ENCODE data around the gene RHOXF2.
"Not testable (repeated sequence)": the region's sequence is repeated elsewhere in the genome, so short reads cannot be mapped to it uniquely, and the experiment has no call there.

The RHOXF2 gene

DNA sequence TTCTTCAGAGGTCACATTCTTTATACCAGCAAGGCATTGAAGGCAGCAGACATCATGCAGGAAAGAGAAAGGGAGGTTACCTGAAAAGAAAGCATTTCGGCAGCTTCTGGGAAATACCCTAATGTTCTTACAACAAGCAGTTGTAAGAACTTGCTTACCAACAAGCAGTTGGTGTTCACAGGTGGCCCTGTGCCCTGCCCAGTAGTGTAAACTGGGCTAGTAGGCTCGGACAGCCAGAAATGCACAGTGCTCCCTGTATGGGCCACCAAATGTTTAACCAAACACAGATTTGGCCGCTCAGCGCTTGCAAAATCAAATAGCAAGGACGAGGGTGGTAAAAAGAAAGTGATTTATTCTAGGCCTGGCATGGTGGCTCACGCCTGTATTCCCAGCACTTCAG is 22.3 kb upstream of the RHOXF2 start:
- in situ Hi-C loops (cut with HindIII; ENCODE audit: low sequenced_read_pairs), result no loop called here
- TF ChIP-seq CTCF (IDR thresholded peaks at IDR 0.05; ENCODE audit: low read depth, low read length), result no peak
- H3K4me3 ChIP-seq (ENCODE audit: low read depth, low read length), result no peak overlapping the region
- DNase-seq (ENCODE audit: low read depth, low spot score), result no peak

DNA sequence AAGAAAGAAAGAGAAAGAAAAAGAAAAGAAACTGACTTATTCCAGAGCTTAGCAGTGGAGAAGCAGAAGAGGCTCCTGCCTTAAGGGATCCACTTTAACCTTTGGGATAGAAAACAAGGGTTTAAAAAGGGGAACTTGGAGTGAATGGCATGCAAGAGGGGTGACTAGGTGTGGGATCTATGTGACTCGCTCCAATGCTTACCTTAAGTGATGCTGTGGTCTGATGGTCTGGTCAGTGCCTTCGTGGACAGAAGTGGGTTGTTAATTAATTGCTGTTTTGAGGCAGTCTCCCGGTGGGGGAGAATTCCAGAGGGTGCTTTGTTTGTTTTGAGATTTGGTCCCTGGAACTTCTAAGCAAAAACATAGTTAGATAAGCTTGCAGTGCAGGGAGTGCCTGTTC is 21.6 kb upstream of the RHOXF2 start:
- TF ChIP-seq CTCF (IDR thresholded peaks at IDR 0.05; ENCODE audit: low read depth, low read length), result no peak
- in situ Hi-C loops (cut with HindIII; ENCODE audit: low sequenced_read_pairs), result no loop called here
- no peak overlapping the region for H3K4me3 ChIP-seq (ENCODE audit: low read depth, low read length)

GRCh38 chrX:120137439-120137838 is 21.0 kb upstream of the RHOXF2 start:
- in situ Hi-C loops (cut with HindIII; ENCODE audit: low sequenced_read_pairs), result no loop called here
- TF ChIP-seq CTCF (IDR thresholded peaks at IDR 0.05; ENCODE audit: low read depth, low read length), result no peak

More for the DNA sequence above, 21.6 kb upstream of the RHOXF2 start:
- no peak for DNase-seq (ENCODE audit: low read depth, low spot score)

DNA sequence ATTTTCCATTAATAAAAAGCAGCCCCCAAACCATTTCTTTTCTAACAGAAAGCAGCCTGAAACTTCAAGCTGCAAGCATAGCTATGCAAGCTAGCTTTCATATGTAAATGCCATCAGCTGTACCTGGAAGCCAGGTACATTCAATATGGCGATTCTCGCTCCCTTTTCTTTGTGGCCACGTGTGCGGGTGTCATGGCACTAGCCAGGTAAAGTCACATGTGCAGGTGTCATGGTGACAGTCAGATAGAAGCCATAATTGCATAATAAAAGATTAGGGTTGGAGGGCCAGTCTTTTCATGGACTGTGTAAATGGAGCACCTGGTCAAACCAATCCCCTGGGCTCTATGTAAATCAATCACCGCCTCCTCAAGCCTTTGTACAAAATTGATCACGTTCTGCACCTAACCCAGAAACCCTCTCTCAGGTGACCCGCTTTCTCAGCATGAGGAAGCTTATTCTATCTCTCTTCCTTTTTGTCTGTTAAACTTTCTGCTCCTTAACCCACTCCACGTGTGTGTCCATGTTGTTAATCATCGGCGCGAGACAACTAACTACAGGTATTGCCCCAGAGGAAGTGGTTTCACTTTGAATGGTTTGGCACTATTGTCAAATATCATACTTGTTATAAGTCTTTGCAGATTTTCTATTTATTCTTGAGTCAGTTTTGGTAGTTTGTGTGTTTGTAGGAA is 18.0 kb upstream of the RHOXF2 start:
- no peak for TF ChIP-seq CTCF (IDR thresholded peaks at IDR 0.05; ENCODE audit: low read depth, low read length)
- in situ Hi-C loops (cut with HindIII; ENCODE audit: low sequenced_read_pairs), result no loop called here
- DNase-seq (ENCODE audit: low read depth, low spot score), result no peak
- H3K4me3 ChIP-seq (ENCODE audit: low read depth, low read length), result no peak overlapping the region

More at GRCh38 chrX:120137439-120137838, 21.0 kb upstream of the RHOXF2 start:
- H3K4me3 ChIP-seq (ENCODE audit: low read depth, low read length), result no peak overlapping the region
- no peak for DNase-seq (ENCODE audit: low read depth, low spot score)

GRCh38 chrX:120144178-120144844 is 14.1 kb upstream of the RHOXF2 start:
- no peak for DNase-seq (ENCODE audit: low read depth, low spot score)
- H3K4me3 ChIP-seq (ENCODE audit: low read depth, low read length), result no peak overlapping the region
- in situ Hi-C loops (cut with HindIII; ENCODE audit: low sequenced_read_pairs), result no loop called here
- TF ChIP-seq CTCF (IDR thresholded peaks at IDR 0.05; ENCODE audit: low read depth, low read length), result no peak

GRCh38 chrX:120145295-120145925 is 13.0 kb upstream of the RHOXF2 start:
- in situ Hi-C loops (cut with HindIII; ENCODE audit: low sequenced_read_pairs), result no loop called here
- no peak for DNase-seq (ENCODE audit: low read depth, low spot score)
- no peak overlapping the region for H3K4me3 ChIP-seq (ENCODE audit: low read depth, low read length)
- TF ChIP-seq CTCF (IDR thresholded peaks at IDR 0.05; ENCODE audit: low read depth, low read length), result no peak

DNA sequence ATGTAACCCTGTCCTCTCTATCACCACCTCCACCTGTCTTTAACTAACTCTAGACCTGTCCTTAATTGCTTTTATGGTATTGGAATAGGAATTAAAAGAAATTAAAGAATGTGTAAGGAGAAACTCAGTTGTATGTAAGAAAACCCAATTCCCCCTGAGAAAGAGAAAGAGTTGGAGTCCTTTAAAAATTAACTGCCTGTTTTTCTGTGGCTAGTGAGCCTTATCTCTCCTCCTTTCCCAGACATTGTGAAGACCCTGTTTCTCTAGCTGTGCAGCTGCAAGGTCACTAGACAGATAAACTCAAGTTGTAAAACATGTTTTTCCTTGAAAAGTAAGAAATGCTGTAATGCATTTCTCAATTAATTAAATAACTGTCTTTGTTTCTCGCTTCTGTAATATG is 12.1 kb upstream of the RHOXF2 start:
- DNase-seq (ENCODE audit: low read depth, low spot score); in situ Hi-C loops (cut with HindIII; ENCODE audit: low sequenced_read_pairs); H3K4me3 ChIP-seq (ENCODE audit: low read depth, low read length): not testable (repeated sequence)
